GM19240 (cell line): ENCODE measurements around the gene PTPRN2.

Source experiments
- DNase-seq: peaks from one replicate; pipeline ENCODE4 v3.0.0; 2011; ENCODE audit warnings: low spot score; ENCODE audit not compliant: insufficient read length

PTPRN2 gene

DNA sequence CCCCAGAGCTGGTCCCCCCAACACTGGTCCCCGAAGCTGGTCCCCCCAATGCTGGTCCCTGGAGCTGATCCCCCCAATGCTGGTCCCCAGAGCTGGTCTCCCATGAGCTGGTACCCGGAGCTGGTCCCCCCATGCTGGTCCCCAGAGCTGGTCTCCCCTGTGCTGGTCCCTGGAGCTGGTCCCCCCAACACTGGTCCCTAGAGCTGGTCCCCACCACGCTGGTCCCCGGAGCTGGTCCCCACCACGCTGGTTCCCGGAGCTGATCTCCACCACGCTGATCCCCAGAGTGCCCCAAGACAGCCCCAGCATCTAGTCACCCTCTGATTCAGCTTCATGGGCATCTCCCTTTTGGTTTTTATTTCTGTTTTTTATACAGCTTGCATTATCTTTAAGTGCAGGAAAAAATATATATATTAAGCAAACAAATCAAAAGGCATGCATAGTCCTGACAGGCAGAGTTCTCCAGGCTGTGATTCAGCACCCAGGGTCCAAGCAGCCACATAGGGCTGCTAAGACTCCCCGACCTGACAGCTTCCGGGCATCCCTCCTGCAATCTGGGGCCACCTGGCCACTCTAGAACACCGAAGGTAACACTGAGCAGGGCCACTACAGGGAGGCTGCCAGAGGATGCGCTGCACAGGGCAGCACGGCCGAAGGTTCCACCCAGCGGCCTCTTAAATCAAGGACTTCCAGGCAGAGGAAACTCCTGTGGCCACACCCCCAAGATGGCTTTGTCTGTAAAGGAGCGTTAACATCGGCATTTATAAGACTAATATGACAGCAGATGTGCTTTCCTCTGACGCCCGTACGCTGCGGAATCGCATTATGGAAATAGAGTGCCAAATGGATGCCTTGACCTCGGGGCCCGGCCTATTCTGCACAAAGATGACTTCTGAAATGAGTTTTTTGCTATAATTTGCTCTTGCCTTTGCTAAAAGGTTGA is 215.0 kb downstream of the PTPRN2 start:
- no peak for DNase-seq

DNA sequence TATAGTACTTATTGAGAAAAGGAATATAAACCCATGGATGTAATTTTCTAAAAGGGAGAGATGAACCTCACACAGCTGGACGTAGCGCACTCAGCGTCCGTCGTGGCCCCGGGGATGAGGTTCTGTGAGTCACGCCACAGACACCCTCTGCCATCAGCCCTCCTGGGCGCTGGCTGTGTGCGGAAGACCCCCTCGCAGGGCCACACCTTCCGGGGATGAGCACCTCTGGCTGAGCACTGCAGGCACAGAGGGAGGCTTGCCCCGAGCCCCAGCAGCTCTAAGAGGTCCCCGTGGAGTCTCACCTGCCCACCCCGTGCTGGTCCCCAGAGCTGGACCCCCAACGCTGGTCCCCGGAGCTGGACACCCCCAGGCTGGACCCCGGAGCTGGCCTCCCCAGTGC is 215.8 kb downstream of the PTPRN2 start:
- DNase-seq, result no peak

DNA sequence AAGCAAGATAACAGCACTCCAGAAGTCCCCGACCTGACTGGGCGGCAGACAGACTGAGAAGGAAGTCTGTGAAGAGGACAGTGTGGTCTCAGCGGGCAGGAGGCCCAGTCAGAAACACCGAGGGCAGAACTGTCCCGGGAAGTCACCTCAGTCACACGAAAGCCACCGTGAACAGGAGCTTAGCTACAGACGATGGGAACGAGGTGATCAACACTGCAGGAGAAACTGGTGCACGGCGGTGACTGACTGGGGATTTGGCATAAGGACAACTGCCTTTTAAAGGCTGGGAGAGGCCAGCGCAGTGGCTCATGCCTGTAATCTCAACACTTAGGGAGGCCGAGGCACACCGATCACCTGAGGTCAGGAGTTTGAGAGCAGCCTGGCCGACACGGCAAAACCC is 217.8 kb downstream of the PTPRN2 start:
- no peak for DNase-seq

DNA sequence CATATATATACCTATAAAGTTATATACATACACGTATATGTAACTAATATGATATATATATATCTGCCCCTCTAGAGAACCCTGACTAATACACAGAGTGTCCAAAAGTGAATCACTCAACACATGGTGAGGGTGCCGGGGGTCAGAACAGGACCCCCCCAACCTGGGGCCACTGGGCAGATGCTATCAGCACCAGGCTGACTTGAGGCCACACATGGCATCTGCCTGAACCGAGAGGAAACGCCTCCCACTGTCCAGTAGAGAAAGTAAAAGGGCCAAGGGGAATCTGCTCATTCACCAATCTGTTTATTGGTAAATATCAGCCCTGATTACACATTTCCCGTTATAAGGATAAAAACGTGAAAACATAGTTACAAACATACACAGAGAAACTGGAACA is 218.3 kb downstream of the PTPRN2 start:
- DNase-seq, result no peak

DNA sequence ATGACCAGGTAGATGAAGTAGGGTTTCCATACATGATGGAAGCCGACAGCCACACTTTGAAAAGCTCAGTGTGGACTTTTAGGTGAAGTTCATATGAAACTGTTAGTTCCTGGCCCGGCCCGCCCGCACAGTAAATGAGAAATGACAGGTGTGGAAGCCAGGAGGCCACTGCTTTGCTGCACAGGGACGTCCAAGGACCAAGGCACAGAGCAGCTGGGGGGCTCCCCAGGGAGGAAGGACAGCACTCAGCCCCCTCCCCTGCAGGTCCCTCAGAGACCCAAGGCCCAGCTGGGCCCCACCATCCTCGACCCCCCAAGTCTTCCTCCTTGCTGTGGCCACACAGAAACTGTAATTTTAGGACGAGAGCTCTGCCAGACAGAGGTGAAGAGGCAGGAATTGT is 219.2 kb downstream of the PTPRN2 start:
- no peak for DNase-seq

DNA sequence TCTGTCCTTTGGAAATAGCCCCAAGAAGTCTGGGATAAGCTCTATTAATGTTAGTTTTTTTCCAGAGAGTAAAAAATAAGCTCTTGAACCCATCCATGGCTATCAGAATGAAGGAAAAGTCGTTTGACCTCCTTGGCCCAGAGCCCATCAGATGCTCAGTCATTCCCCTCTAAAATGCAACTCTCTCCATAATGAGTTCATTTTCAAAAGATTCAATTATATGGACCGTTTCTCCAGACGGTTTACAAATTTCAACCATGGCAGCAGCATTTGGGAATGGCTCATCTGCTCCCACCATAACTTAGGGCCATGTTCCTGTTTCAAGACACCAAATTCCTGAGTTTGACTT is 220.0 kb downstream of the PTPRN2 start:
- DNase-seq, result no peak

DNA sequence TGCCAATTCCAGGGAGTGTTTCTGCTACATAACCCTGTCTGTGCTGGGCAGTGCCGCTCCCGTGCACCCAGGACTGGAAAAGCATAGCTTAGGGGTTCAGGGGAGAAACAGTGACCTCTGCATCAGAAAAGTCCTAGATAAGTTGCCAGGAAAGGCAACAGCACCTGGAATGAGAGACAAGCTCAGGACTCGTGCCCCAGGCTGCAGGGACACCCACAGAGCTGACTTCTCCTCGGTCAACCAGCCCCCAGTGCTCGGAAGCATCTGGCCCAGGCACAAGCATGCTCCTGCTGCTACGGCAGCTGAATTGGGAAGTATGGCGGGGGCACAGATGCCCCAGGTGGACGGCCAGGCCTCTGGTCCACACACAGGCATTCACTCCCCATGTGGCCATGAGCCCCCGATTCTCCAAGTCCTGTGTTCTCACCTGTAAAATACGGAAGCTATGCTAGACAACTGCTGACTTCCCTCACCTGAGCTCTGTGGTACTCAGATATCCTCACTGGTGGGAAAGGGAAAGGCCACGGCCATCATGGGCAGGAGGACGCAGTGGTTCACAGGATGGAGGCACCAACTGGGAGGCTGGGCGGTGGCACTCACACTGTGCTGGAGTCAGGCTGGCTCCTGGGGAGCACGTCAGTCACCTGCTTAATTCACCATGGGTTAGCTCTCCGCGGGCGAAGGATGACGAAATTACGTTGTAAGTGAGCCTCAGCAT is 220.5 kb downstream of the PTPRN2 start:
- no peak for DNase-seq

DNA sequence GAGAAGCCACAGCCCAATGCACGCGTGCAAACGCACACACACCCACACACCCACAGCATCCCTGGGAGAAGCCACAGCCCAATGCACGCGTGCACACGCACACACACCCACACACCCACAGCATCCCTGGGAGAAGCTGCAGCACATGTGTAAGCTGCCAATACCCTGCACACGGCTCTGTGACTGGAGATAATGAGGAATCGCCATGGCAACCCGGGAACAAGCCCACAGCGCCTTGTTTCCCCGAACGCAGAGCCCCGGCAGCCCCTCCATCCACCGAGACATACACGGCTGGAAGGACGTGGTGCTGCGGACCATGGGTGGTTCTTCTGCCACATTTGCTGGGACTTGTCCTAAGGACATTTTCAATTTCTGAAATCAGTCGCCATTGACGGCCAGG is 221.3 kb downstream of the PTPRN2 start:
- no peak for DNase-seq

DNA sequence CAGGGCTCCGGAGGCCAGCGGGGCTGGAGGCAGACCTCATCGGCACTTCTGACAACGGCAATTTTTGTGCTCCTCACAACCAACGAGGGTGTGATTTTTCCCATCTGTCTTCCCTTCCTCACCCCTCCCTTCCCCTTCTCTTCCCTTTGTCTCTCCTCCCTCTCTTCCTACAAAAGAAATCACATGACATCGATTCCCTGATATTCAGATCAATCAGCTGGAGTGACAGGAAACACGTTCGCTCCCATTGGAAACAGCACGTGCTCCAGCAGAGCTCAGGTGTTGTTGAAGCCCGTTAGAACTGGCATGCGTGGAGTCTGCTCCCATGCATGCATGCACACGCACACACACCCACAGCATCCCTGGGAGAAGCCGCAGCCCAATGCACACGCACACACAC is 222.4 kb downstream of the PTPRN2 start:
- DNase-seq, result no peak

DNA sequence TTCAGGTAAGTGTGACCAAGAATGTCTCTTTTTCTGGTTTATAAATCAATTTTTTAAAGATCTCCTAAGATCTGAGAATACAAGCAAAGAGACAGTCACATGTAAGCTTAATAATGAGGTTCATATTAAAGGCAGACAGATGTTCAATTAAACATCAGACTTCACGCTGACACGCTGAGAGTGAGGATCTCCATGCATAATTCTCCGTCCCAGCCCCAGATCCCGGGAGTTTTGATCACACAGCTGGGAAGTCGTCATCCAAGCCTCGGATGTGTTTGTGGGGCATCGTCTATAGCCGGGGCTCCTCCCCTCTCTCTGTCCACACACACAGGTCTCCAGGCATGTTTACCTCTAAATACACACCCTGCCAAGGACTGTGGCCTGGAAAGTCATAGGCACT is 223.2 kb downstream of the PTPRN2 start:
- DNase-seq, result no peak

DNA sequence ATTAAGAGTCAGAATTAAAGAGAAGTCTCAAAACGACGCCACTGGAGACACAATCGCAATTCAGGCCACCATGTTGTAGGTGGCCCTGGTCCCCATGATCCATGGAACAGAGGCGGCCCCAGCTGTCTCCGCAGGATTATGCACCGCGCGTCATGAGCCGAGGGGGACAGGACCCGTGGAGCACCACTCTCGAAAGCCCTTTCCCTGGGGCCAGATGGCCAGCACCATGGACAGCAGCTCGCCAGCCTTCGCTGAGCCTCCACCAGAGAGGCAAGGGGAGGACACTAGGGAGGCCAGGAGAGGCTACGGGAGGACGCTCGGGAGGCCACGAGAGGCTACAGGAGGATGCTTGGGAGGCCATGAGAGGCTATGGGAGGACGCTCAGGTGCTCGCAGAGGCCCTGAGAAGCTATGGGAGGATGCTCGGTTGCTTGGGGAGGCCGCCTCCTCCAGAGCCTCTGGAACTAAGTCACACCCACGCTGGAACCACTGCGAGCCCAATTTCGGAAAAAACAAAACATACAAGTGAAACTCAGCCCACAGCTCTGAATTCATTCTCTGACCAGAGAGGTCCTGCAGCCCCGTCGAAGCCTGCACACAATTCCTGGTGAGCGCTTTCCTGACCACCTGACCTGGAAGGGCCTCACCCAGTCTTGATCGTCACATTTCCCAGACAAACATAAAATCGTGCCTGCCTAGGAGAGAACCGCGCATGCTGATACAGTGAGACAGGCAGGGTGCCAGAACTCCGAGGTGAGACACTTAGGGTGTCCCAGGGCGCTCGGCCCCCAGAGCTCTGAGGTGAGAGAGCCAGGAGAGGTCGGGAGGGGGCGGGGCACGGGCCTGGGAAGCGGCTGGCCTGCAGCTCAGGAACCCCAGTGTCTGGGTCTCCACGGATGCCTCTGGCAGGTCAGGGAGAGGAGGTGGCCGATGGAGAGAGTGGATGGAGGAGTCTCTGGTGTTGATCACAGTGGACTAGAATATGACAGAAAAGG is 224.4 kb downstream of the PTPRN2 start:
- no peak for DNase-seq

DNA sequence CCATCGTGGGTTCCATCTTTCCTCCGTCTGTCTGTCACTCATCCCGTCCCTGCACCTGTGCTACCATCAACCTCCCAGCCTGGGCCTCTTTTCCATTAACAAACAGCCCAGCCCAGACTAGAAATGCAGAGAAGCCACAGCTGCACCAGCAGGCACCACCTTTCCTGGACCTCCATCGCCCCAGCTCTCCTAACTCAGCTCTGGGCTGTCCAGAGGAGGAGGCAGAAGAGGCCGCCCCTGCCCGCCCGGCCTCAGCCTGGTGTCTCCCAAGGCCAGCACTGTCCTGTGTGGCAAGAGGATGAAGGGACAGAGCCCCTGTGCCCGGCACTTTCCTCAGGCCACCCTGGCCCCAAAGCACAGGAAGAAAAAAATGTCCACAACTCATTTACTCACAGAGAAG is 225.6 kb downstream of the PTPRN2 start:
- DNase-seq, result no peak

DNA sequence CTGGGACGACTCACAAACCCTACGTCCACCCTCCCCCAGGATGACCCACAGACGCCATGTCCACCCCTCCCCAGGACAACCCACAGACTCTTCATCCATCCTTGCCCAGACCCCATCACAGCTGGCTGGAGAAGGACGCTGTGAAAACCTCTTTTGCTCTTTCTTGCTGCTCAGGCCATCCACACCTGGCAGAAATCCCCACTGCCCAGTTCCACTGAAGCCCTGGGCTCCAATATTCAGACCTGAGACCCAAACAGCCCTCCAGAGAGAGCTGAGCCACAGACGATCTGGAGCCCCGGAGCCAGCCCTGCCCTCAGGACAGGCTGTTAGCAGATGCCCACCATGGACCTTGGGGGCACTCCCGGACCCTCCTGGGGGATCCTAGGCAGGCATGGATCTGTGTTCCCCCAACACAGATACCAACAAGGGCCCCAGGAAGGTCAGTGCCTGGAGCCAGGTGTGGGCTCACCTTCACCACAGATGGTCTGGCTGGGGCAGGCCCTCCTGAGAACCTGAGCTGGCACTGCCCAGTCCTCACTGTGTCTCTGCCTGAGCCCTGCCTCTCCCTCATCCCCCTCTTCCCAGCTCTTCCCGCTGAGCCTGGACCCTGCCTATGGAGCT is 226.2 kb downstream of the PTPRN2 start:
- no peak for DNase-seq

DNA sequence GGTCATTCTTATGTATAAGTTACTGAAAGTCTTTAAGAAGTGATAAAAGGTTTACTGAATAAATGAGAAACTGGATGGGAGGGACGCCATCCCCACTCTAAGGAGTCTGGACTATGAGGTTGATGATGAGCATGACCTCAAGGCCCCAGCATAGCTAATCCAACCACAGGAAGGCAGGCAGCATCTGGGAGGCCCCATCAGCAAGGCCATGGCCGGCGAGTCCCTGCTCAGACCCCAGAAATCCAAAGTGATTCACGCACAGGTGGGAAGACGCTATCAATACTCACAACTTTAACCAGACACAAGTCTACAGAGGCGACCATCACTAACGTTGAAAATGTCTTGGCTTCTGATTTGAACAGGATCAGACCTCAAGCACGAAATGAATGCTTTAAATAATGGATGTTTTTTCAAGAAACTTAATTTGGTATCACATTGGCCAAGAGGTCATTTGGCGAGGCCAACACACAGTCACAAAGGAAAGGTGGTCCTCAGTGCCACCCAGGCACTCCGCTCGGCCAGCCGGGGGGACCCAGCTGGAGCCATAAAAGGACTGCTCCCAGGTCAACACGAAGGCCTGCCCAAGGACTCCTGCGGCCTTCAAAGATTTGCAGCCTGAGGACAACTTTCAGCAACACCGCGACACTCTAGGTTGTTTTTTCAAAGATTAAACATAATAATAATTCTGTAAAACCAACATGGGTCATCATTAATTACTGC is 228.5 kb downstream of the PTPRN2 start:
- no peak for DNase-seq

DNA sequence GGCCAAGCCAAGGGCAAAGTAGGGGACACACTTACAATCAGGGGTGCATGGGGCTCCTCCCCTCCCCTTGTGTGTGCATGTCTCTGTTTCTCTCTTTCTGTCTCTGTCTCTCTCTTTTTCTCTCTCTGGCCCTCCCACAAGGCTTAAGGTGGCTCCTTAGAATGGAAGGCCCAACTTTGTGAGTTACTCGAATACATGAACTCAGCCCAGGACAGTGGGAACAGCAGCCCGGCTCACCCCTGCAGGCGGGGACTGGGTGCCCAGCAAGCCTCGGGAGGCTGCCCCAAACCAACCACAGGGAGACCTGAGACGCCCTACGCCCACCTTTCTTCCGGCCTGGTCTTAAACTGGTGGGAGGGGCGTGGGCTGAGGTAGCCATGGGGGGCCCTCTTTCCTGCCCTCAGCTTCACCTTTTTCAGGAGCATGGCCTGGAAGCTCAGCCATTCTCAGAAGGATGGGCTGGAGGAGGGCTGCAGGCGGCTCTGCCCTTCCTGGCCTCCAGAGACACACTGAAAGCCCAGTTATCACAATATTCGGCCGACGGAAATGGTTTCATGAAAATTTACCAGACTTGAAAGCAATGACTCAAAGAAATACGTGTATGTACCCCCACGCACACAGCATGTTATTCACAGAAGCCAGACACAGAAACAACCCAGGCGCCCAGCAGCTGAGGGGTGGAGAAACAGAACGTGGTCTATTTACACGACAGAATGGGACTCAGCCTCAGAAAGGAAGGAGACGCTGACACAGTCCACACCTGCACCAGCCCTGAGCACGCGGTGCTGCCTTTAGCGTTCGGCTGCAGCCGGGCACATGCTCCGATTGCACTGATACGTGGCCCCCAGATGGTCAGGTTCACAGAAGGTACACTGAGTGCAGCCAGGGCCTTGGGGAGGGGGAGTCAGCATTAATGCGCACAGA is 229.5 kb downstream of the PTPRN2 start:
- no peak for DNase-seq

DNA sequence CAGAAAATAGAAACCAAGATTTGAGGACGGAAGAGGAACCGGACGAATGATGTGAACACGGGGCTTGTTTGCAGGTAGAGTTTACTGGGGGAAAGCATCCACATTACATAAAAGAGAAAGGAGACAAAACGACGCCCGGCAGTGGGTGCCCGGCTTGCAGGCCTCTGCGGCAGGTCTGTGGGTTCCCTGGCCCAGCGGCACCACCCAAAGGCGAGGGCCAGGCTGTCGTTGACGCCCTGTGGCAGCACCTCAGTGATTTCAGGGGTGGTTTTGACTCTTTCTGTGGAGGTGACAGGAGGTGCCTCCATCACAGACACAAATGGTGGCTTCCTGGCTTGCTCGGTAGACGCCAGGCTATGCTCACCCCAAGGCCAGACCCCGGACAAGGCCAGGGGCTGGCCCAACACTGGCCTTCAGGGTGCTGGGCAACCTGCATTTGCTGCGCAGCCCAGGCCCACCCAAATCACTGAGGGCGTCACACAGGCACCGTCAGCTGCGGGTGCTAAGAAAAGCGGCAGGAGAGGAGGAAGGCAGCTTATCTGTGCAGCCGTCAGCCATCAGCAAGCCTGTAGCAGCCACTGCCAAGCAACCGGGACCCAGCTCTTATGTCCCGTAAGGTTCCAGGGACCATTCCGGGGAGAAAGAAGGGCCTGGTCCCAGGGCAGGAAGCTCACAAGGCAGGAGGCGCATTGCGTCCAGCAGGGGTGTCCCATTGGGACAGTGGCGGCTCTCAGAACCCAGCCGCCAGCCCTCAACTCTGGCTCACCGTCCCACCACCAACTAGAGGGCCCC is 230.3 kb downstream of the PTPRN2 start:
- no peak for DNase-seq

DNA sequence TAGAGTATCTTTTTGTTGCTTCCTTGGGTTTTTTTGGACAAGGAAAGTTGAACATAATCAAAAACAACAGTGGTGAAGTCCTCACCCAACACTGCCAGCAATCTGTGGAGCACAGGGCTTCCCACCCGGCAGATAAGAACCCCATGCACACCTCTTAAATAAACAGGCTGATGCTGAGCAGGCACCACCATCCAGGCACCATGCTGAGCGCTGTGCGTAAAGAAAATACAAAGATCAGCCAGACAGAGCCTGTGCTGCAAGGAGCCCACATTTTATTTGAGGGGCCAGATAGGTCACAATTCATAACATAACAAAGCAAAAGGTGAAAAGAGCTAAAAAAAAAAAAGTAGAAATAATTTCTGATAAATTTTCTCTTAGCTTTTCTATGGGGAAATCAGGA is 231.2 kb downstream of the PTPRN2 start:
- DNase-seq, result no peak

DNA sequence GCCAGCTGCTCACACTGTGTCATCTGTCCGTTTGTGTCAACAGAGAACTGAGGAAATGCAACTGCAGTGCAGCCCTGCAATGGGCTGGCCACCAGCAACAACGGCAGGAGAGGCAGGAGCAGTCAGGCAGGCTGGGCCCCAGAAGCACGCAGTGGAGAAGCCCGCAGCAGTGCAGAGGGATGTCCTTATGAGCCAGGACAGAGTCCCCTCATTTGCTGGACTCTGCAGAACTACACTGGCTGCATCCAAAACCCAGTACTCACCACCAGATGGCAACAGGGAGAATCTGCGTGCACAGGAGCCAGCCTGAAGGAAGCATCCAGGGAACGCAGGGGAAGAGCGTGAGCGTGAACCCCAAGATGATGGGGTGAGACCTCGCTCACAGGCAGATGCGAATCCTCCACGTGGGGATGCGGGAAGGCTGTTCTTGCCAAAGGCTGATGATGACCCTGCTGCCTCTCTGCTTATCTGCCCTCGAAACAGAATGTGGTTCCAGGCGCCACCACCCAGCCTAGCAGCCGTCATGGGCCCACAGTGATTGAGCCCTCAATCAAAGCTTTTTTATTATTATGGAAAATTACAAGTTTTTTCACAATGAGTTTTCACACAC is 232.1 kb downstream of the PTPRN2 start:
- DNase-seq, result no peak
